HepG2 (cell line): ENCODE measurements around the gene RALB. TPM values are rescaled to one million over a fixed set of nuclear protein-coding genes. Genes with fewer than 3 reads are reported as not detected.

Source experiments
- CBX5 ChIP-seq: sonication (generic); formaldehyde crosslinking; IDR thresholded peaks from 2 replicates; pipeline ENCODE4 v1.4.0; 2020; ENCODE audit warnings: missing genetic modification reagents, borderline replicate concordance
- CENPT ChIP-seq: sonication (generic); formaldehyde crosslinking; IDR thresholded peaks from 2 replicates; pipeline ENCODE4 v1.8.0; 2022; ENCODE audit warnings: low read depth, mild to moderate bottlenecking, moderate library complexity, missing genetic modification reagents
- ELF4 ChIP-seq: sonication (generic); formaldehyde crosslinking; IDR thresholded peaks from 2 replicates; pipeline ENCODE4 v1.5.0; 2020; ENCODE audit warnings: missing genetic modification reagents, mild to moderate bottlenecking, moderate library complexity, borderline replicate concordance
- ETV5 ChIP-seq: IDR thresholded peaks from 2 replicates; pipeline ENCODE4 v1.6.1; 2018; ENCODE audit warnings: missing biosample characterization, missing genetic modification reagents, inconsistent platforms, borderline replicate concordance
- FIP1L1 ChIP-seq: fragments of 200-400 bp; formaldehyde crosslinking; IDR thresholded peaks from 2 replicates; pipeline ENCODE4 v1.6.1; 2018; ENCODE audit warnings: low read depth, mild to moderate bottlenecking, low read length, moderate library complexity, borderline replicate concordance; ENCODE audit not compliant: insufficient read depth
- HES4 ChIP-seq: sonication (generic); formaldehyde crosslinking; IDR thresholded peaks from 2 replicates; pipeline ENCODE4 v1.9.0; 2021; ENCODE audit warnings: mild to moderate bottlenecking, missing genetic modification reagents, borderline replicate concordance
- HNRNPLL ChIP-seq: fragments of 200-400 bp; formaldehyde crosslinking; IDR thresholded peaks from 2 replicates; pipeline ENCODE4 v1.6.1; 2017; ENCODE audit warnings: mild to moderate bottlenecking, low read depth, low read length; ENCODE audit not compliant: poor library complexity, severe bottlenecking
- NFYB ChIP-seq: sonication (generic); formaldehyde crosslinking; IDR thresholded peaks from 2 replicates; pipeline ENCODE4 v1.4.0; 2020; ENCODE audit warnings: missing genetic modification reagents
- RBAK ChIP-seq: sonication (generic); formaldehyde crosslinking; IDR thresholded peaks from 2 replicates; pipeline ENCODE4 v1.5.1; 2020; ENCODE audit warnings: mild to moderate bottlenecking, missing genetic modification reagents
- REXO4 ChIP-seq: sonication (generic); formaldehyde crosslinking; IDR thresholded peaks from 2 replicates; pipeline ENCODE4 v1.8.0; 2022; ENCODE audit warnings: missing genetic modification reagents, mild to moderate bottlenecking, borderline replicate concordance
- SALL2 ChIP-seq: sonication (generic); formaldehyde crosslinking; IDR thresholded peaks from 2 replicates; pipeline ENCODE4 v1.8.1; 2023; ENCODE audit warnings: mild to moderate bottlenecking, missing genetic modification reagents, inconsistent platforms
- SPEN ChIP-seq: sonication (generic); formaldehyde crosslinking; IDR thresholded peaks from 2 replicates; pipeline ENCODE4 v1.5.1; 2020; ENCODE audit warnings: low read depth, mild to moderate bottlenecking, missing genetic modification reagents
- TCF7L2 ChIP-seq: IDR thresholded peaks from 2 replicates; pipeline ENCODE4 v1.6.1; 2011; ENCODE audit warnings: mild to moderate bottlenecking, low read depth, low read length, moderate library complexity
- ZNF878 ChIP-seq: sonication (generic); formaldehyde crosslinking; IDR thresholded peaks from 2 replicates; pipeline ENCODE4 v1.8.1; 2023; ENCODE audit warnings: mild to moderate bottlenecking, missing genetic modification reagents, moderate library complexity
- polyA plus RNA-seq, 8 experiments: library from polyadenylated mRNA; depleted of rRNA in 3 of 8; stranded (reverse) in 7 of 8; unstranded in 1 of 8; fragments of >200 nt; fragmentation: Illumina TruSeq in 4 of 8; extraction: Trizol in 4 of 8; gene quantifications; 2 replicates each; pipeline versions ENCODE4 v1.2.1 to v1.2.3, GENCODE V29; 2011 to 2016; ENCODE audit warnings: low read depth in 4 of 8, missing spikeins in 1 of 8, mixed read lengths in 1 of 8; ENCODE audit not compliant: insufficient read depth in 1 of 8
- total RNA-seq, 5 experiments: library from RNA; depleted of rRNA; stranded (reverse); fragments of >200 nt; fragmentation: Illumina TruSeq; extraction: Trizol; gene quantifications; 2 replicates each; pipeline ENCODE4 v1.2.3, GENCODE V29; 2016; ENCODE audit warnings: low read depth in 1 of 5
- TF ChIP-seq, protein P1 (sequence below): sonication (generic); formaldehyde crosslinking; IDR thresholded peaks from 2 replicates; pipeline ENCODE4 v1.4.0; 2020; ENCODE audit warnings: missing genetic modification reagents
- TF ChIP-seq, protein P2 (sequence below): sonication (generic); formaldehyde crosslinking; IDR thresholded peaks from 2 replicates; pipeline ENCODE4 v1.4.0; 2020; ENCODE audit warnings: missing genetic modification reagents
- TF ChIP-seq, protein P3 (sequence below): sonication (generic); formaldehyde crosslinking; IDR thresholded peaks from 2 replicates; pipeline ENCODE4 v1.8.1; 2022; ENCODE audit warnings: mild to moderate bottlenecking, missing genetic modification reagents
- TF ChIP-seq, protein P4 (sequence below): sonication (generic); formaldehyde crosslinking; IDR thresholded peaks from 2 replicates; pipeline ENCODE4 v1.8.0; 2022; ENCODE audit warnings: low read depth, missing genetic modification reagents
- TF ChIP-seq, protein P5 (sequence below): sonication (generic); formaldehyde crosslinking; IDR thresholded peaks from 2 replicates; pipeline ENCODE4 v1.5.1; 2020; ENCODE audit warnings: mild to moderate bottlenecking, missing genetic modification reagents, borderline replicate concordance
- TF ChIP-seq, protein P6 (sequence below): sonication (generic); formaldehyde crosslinking; IDR thresholded peaks from 2 replicates; pipeline ENCODE4 v1.5.0; 2020; ENCODE audit warnings: mild to moderate bottlenecking, missing genetic modification reagents

Gene RALB
- total and polyA plus RNA-seq, 2 of the 13 experiments (the other 11 are each of a cell fraction or from before 2014, with no cell fraction given), result 37.8 to 43.2 TPM

DNA sequence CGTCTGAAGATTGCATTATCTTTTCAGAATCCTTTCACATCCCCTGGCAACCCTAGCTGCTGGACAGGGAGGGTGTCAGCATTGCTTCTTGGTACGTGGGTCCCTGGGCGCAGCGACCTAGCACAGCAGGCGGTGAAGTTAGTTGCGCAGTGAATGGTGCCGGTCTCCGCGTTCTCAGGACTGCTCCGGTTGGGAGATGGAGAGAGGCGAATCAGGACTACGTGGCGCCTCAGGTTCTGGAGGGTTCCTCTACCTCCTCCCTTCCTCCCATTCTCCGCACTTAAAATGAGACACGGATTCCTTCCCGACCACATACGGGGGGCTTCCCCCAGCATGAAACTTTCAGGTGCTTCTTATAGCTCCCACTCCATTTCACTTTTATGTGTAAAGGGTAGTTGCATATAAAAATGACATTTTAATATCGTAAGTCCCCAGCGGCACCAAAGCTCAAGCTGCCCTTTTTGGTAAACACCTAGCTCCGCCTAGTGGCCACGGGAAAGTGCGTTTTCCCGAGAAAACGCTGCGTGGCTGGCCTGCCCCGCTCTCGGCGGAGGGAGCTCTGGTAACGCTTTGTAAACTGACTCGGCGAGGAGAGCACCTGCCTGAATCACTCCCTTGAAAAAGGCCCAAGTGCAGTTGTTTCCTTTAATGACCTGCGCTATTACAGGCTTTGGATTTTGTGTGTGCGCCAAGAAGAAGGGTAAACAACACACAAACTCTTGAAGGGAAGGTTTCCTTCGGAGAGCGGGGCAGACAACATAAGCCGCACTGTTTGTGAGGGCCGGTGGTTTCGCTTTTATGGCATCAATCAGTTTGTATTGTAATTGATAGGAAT, 60.4 kb downstream of the RALB start (continued):
- TF ChIP-seq FIP1L1, result no peak
- TF ChIP-seq CBX5 (CRISPR knock-in tag), result peak; percentile 31; the same call in 1 of the 2 replicates
- TF ChIP-seq, protein P1, sequence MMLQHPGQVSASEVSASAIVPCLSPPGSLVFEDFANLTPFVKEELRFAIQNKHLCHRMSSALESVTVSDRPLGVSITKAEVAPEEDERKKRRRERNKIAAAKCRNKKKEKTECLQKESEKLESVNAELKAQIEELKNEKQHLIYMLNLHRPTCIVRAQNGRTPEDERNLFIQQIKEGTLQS, result no peak
- no peak for TF ChIP-seq ZNF878 (CRISPR knock-in tag)
- TF ChIP-seq RBAK (CRISPR knock-in tag), result no peak
- TF ChIP-seq, protein P2, sequence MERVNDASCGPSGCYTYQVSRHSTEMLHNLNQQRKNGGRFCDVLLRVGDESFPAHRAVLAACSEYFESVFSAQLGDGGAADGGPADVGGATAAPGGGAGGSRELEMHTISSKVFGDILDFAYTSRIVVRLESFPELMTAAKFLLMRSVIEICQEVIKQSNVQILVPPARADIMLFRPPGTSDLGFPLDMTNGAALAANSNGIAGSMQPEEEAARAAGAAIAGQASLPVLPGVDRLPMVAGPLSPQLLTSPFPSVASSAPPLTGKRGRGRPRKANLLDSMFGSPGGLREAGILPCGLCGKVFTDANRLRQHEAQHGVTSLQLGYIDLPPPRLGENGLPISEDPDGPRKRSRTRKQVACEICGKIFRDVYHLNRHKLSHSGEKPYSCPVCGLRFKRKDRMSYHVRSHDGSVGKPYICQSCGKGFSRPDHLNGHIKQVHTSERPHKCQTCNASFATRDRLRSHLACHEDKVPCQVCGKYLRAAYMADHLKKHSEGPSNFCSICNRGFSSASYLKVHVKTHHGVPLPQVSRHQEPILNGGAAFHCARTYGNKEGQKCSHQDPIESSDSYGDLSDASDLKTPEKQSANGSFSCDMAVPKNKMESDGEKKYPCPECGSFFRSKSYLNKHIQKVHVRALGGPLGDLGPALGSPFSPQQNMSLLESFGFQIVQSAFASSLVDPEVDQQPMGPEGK (CRISPR knock-in tag), result no peak
- peak; percentile 32 for TF ChIP-seq HNRNPLL
- TF ChIP-seq ELF4 (CRISPR knock-in tag), result no peak
- TF ChIP-seq CENPT (CRISPR knock-in tag), result no peak
- TF ChIP-seq, protein P3, sequence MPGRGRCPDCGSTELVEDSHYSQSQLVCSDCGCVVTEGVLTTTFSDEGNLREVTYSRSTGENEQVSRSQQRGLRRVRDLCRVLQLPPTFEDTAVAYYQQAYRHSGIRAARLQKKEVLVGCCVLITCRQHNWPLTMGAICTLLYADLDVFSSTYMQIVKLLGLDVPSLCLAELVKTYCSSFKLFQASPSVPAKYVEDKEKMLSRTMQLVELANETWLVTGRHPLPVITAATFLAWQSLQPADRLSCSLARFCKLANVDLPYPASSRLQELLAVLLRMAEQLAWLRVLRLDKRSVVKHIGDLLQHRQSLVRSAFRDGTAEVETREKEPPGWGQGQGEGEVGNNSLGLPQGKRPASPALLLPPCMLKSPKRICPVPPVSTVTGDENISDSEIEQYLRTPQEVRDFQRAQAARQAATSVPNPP (CRISPR knock-in tag), result no peak
- TF ChIP-seq, protein P4, sequence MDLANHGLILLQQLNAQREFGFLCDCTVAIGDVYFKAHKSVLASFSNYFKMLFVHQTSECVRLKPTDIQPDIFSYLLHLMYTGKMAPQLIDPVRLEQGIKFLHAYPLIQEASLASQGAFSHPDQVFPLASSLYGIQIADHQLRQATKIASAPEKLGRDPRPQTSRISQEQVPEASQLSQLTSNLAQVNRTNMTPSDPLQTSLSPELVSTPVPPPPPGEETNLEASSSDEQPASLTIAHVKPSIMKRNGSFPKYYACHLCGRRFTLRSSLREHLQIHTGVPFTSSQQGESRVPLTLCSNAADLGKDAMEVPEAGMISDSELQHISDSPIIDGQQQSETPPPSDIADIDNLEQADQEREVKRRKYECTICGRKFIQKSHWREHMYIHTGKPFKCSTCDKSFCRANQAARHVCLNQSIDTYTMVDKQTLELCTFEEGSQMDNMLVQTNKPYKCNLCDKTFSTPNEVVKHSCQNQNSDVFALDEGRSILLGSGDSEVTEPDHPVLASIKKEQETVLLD (CRISPR knock-in tag), result no peak
- TF ChIP-seq NFYB (CRISPR knock-in tag), result no peak
- no peak; the same call in 1 of the 2 replicates for TF ChIP-seq SPEN (CRISPR knock-in tag)
- TF ChIP-seq ETV5, result peak; percentile 16; the same call in 1 of the 2 replicates
- TF ChIP-seq REXO4 (CRISPR knock-in tag), result no peak
- TF ChIP-seq TCF7L2, result no peak
- TF ChIP-seq, protein P5, sequence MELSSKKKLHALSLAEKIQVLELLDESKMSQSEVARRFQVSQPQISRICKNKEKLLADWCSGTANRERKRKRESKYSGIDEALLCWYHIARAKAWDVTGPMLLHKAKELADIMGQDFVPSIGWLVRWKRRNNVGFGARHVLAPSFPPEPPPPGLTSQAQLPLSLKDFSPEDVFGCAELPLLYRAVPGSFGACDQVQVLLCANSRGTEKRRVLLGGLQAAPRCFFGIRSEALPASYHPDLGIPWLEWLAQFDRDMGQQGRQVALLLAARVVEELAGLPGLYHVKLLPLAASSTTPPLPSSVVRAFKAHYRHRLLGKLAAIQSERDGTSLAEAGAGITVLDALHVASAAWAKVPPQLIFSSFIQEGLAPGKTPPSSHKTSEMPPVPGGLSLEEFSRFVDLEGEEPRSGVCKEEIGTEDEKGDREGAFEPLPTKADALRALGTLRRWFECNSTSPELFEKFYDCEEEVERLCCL, result no peak
- TF ChIP-seq, protein P6, sequence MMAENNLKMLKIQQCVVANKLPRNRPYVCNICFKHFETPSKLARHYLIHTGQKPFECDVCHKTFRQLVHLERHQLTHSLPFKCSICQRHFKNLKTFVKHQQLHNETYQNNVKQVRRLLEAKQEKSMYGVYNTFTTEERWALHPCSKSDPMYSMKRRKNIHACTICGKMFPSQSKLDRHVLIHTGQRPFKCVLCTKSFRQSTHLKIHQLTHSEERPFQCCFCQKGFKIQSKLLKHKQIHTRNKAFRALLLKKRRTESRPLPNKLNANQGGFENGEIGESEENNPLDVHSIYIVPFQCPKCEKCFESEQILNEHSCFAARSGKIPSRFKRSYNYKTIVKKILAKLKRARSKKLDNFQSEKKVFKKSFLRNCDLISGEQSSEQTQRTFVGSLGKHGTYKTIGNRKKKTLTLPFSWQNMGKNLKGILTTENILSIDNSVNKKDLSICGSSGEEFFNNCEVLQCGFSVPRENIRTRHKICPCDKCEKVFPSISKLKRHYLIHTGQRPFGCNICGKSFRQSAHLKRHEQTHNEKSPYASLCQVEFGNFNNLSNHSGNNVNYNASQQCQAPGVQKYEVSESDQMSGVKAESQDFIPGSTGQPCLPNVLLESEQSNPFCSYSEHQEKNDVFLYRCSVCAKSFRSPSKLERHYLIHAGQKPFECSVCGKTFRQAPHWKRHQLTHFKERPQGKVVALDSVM (CRISPR knock-in tag), result no peak
- no peak for TF ChIP-seq SALL2 (CRISPR knock-in tag)
- TF ChIP-seq HES4 (CRISPR knock-in tag), result no peak
